Fibroblast of pulmonary artery (primary cell): ENCODE data around the gene HSP90AA1.

Source experiments
- DNase-seq: peaks from one replicate; pipeline ENCODE4 v3.0.0-alpha.2; 2010; ENCODE audit warnings: low read depth
- H3K4me3 ChIP-seq: replicated peaks from 2 replicates; pipeline ENCODE4 v1.5.1; 2011; ENCODE audit warnings: low read depth, mild to moderate bottlenecking, control low read depth, low read length, moderate library complexity
- CTCF ChIP-seq: IDR thresholded peaks from 2 replicates; pipeline ENCODE4 v1.5.1; 2011; ENCODE audit warnings: mild to moderate bottlenecking, control low read depth, low read length, inconsistent platforms; ENCODE audit errors: missing control alignments

Gene HSP90AA1

GRCh38 chr14:102063808-102064429, 22.9 kb downstream of the HSP90AA1 start:
- H3K4me3 ChIP-seq: no peak overlapping the region
- no peak for DNase-seq
- TF ChIP-seq CTCF: no peak

DNA sequence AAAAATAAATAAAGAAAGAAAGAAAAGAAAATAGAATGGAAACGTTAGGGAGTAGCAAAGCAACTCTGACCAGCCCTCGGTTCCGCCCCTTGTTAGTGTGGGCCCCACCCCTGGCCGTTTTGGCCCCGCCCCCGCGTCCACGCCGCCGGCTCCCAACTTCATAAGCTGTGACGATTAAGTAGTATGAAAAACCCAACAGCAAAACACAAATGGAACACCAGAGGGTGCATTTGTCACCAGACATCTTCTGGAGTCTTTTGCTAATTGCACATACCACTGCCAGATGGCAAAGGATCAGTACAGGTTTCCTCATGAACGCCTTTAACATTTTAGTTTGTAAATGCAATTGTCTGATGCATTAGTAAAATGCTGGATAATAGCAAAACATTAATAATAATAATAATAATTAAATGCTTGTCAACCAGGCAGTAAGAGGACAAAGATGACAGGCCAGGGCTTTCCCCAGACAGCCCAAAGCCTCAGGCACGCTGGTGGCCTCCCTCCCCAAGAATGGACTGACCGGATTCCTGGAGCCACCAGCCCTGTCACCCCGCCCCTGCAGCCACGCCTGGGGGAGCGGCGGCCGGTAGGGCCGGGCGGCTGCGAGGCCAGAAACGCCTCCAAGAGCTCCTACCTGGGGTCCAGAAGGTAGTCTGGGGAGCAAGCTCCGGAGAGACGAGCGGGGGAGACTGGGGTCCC, 23.6 kb downstream of the HSP90AA1 start:
- peak; percentile 58 for TF ChIP-seq CTCF

DNA sequence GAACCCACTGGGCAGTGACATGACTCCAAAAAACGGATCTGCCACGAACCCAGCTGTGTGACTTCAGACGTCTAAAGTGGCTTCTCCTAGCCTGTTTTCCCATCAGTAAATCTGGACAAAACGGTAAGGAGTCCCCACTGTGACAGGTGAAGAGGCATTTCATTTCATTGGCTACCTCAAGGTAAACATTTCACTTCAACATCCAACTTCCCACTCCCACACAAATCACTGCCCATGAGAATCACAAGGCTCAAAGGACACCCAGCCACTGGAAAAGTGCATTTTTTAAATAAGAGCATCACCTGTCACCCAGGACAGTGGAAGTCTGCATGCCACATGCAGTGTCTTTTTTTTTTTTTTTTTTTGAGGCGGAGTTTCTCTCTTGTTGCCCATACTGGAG, 27.9 kb downstream of the HSP90AA1 start:
- no peak overlapping the region for H3K4me3 ChIP-seq
- DNase-seq: no peak
- no peak for TF ChIP-seq CTCF

More for the DNA sequence above, 23.6 kb downstream of the HSP90AA1 start:
- peak; percentile 93 for DNase-seq
- H3K4me3 ChIP-seq: no peak overlapping the region

- TF ChIP-seq CTCF: no peak
- DNase-seq: peak; percentile 48
- H3K4me3 ChIP-seq: no peak overlapping the region
Observed at GRCh38 chr14:102058146-102058545, 28.7 kb downstream of the HSP90AA1 start.

GRCh38 chr14:102057480-102058114, 29.2 kb downstream of the HSP90AA1 start:
- no peak overlapping the region for H3K4me3 ChIP-seq
- no peak for DNase-seq
- TF ChIP-seq CTCF: no peak

DNA sequence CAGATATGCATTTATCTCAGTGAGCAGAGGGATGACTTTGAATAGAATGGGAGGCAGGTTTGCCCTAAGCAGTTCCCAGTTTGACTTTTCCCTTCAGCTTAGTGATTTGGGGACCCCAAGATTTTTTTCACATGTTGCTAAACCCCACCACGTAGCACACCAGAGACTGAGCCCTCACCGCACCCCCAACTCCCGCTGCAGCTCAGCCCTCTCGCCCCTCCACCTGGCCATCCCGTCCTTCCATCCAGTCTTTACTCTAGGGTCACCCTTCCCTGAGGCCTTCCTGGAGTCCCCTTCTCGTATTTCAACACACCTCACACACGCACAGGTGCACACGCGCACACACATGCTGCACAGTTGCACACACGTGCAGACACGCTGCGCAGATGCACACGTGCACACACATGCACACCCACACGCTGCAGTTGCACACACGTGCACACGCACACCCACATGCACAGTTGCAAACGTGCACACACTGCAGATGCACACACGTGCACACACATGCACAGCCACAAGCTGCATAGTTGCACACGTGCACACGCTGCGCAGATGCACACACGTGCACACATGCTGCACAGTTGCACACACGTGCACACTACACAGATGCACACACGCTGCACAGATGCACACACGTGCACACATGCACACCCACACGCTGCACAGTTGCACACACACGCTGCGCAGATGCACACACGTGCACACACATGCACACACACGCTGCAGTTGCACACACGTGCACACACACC, 30.0 kb downstream of the HSP90AA1 start:
- no peak overlapping the region for H3K4me3 ChIP-seq
- no peak for DNase-seq
- no peak for TF ChIP-seq CTCF
